ENCODE results near the gene EIF3K.
"Not testable (repeated sequence)": the region's sequence is repeated elsewhere in the genome, so short reads cannot be mapped to it uniquely, and the experiment has no call there.

Gene EIF3K

DNA sequence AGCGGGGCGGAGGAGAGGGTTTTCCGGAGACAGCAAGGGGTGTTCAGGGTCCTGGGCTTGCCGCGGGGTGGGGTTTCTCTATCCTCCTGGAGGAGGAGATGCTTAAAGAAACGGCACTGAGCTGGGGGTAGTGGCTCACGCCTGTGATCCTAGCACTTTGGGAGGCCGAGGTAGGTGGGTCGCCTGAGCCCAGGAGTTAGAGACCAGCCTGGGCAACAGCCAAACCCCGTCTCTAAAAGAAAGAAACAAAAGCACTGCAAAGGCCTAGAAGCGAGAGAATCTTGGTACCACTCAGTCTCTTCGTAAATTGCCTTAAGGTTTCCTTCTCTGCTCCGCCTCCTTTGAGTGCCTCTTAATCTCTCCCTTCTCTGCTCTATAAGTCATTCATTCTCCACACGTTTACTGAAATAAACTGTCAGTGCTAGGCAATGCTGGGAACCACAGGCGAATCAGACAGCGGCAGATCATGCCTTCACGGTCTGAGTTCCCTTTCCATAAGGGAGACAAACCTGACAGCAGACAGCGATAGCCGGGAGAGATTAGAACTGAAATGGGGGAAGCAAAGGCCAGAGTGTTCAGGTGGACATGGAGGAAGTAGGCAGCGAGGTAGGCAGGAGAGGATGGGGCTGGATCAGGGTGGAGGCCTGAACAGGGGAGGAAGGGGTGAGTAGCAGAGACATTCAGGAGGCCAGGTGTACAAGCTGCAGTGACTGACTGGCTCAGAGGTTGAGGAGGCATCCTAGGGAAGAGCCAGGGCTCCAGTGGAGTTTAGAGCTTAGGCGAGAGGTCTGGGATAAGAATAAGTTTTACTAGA, 580 bp downstream of the EIF3K start:
- no peak for DNase-seq

GRCh38 chr19:38624822-38625221, 5.8 kb downstream of the EIF3K start:
- DNase-seq = no peak

DNA sequence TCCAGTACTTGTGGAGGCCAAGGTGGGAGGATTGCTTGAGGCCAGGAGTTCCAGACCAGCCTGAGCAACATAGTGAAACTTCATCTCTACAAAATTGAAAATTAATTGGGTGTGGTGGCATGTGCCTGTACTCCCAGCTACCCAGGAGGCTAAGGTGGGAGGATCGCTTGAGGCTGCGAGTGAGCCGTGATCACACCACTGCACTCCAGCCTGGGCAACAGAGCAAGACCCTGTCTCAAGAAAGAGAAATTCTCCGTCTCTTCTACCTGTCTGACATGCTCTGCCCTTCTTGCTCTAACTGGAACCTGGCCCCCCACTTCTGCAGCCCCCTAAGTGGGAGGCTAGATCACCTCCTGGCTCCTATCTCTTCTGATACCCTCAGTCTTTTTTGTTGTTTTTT, 7.4 kb downstream of the EIF3K start:
- DNase-seq = no peak

DNA sequence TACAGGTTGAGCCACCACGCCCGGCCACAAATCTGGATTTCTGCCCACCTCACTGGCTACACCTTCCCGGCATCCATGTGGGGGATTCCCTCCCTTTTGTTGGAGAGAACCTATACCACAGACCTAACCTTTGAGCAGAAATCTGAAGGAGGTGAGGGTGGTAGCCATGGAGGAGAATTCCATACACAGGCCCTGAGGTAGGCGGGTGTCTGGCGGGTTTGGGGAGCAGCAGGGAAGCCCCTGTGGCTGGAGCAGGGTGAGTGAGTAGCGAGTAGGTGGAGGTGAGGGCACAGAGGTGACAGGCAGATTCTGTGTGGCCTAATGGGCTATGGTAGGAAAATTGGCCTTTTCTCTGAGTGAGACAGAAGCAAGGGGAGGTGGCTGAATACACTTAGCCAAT, 10.6 kb downstream of the EIF3K start:
- DNase-seq = no peak

GRCh38 chr19:38631301-38631700, 12.3 kb downstream of the EIF3K start:
- not testable (repeated sequence) for DNase-seq

DNA sequence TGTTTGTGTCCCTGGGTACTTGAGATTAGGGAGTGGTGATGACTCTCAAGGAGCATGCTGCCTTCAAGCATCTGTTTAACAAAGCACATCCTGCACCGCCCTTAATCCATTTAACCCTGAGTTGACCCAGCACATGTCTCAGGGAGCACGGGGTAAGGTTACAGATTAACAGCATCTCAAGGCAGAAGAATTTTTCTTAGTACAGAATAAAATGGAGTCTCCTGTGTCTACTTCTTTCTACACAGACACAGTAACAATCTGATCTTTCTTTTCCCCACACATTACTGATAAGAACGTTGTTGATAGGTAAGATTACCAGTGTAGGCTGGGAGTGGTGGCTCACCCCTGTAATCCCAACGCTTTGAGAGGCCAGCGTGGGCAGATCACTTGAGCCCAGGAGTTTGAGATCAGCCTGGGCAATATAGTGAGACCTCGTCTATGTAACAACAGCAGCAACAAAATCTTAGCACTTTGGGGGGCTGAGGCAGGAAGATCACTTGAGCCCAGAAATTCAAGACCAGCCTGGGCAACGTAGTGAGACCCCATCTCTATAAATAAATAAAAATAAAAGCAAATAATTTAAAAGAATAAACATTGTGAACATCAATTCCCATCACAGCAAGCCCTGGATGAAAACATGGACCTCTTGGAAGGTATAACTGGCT, 13.0 kb downstream of the EIF3K start:
- DNase-seq = not testable (repeated sequence)

DNA sequence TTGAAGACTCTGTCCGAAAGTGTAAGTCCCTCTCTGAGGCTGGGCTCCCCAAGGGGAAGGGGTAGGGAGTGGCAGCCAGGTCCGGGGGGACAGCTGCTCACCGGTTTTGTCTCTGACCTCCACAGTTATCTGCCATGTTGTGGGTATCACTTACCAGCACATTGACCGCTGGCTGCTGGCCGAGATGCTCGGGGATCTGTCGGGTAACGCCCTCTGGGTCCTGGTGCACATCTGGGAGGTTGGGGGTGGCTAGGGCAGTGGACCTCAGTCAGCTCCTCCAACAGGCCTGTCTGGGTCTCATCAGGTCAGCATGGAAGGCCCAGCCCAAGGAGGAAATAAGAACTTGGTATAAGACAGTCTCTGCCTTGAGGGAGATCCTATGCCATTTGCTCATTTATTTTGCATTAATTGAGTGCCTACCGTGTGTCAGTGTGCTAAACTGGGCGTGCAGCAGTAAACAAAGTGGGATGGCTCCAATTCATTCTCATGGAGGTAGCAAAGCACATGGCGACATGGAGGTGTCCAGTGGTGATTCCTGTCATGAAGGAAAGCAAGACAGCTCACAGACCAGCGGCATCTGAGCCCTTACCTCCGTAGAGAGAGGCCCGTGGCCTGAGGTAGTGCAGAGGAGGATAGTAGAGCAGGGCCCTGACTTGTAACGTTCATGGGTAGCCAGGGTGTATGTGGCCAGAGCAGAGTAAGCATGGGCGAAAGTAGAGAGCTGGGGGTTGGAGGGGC, 13.7 kb downstream of the EIF3K start:
- no peak for DNase-seq

GRCh38 chr19:38634757-38635482, 15.9 kb downstream of the EIF3K start:
- peak; percentile 60 for DNase-seq

- no peak for DNase-seq
Observed at GRCh38 chr19:38635483-38636399, 16.8 kb downstream of the EIF3K start.

- DNase-seq = no peak
Observed at GRCh38 chr19:38638461-38638860, 19.5 kb downstream of the EIF3K start.

GRCh38 chr19:38639679-38640078, 20.7 kb downstream of the EIF3K start:
- no peak for DNase-seq

GRCh38 chr19:38640368-38640767, 21.4 kb downstream of the EIF3K start:
- DNase-seq = no peak

GRCh38 chr19:38642176-38642575, 23.2 kb downstream of the EIF3K start:
- no peak for DNase-seq

DNA sequence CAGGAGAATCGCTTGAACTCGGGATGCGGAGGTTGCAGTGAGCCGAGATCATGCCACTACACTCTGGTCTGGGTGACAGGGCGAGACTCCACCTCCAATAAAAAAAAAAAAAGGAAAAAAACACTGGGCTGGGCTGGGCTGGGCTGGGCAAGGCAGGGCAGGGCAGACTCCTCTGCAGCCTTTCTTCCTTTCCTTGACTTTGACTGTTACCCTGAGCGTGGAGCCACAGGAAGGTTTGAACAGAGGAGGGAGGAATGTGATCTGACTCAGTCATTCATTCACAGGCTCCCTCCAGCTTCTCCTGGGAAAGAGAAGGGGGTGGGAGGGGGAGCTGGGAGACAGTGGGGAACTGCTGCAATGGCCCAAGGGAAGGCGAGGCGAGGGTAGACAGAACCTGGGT, 25.7 kb downstream of the EIF3K start:
- no peak for DNase-seq

DNA sequence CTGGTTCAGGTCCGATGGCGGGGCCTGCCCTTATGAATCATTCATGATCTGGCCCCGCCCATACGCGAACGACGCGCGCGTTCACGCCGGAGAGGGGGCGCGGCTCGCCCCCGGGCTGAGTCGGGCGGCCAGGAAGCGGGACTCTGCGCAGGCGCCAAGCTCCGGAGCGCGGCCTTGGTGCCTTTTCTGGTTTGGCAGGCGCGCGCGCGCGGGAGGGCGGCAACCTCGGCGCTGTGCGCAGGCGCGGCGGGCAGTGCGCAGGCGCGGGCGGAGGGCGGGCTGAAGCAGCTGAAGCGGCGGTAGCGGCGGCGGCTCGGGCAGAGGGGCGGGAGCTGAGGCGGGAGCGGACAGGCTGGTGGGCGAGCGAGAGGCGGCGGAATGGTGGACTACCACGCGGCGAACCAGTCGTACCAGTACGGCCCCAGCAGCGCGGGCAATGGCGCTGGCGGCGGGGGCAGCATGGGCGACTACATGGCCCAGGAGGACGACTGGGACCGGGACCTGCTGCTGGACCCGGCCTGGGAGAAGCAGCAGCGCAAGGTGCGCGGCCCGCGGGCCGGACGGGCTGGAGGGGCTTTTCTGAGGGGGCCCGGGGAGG, 28.5 kb downstream of the EIF3K start, which contains the start of gene ACTN4:
Gene ACTN4 (plus strand): TSS at position 282 of the 598 bp plus-strand sequence. CDS start 97 bp downstream, at position 379.
- DNase-seq = peak; percentile 95

GRCh38 chr19:38647966-38648768, 29.2 kb downstream of the EIF3K start:
- DNase-seq = no peak

DNA sequence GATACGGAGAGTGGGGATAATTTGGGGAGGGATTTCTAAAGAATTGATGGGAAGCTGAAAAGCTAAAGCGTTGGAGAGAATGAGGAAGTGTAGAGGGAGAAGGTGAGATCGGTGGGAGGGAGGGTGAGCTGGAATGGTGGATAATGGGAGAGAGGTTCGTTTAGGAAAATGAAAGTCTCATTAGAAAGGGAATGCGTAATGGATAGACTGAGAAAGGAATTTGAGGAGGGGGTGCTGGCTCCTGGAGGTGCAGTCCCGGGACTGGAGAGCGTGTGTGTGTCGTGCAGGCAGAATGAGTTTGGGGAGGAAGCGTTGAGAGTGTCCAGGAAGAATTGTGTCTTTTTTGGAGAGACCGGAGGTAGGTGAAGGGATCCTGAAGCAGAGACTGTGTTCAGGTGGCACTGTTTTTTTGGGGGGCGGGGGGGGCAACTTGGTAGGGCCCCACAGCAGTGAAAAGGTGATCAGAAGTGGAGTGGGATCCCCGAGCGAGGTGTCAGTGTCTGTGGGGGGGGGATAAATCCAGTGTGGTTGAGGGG, 29.8 kb downstream of the EIF3K start:
- no peak for DNase-seq

DNA sequence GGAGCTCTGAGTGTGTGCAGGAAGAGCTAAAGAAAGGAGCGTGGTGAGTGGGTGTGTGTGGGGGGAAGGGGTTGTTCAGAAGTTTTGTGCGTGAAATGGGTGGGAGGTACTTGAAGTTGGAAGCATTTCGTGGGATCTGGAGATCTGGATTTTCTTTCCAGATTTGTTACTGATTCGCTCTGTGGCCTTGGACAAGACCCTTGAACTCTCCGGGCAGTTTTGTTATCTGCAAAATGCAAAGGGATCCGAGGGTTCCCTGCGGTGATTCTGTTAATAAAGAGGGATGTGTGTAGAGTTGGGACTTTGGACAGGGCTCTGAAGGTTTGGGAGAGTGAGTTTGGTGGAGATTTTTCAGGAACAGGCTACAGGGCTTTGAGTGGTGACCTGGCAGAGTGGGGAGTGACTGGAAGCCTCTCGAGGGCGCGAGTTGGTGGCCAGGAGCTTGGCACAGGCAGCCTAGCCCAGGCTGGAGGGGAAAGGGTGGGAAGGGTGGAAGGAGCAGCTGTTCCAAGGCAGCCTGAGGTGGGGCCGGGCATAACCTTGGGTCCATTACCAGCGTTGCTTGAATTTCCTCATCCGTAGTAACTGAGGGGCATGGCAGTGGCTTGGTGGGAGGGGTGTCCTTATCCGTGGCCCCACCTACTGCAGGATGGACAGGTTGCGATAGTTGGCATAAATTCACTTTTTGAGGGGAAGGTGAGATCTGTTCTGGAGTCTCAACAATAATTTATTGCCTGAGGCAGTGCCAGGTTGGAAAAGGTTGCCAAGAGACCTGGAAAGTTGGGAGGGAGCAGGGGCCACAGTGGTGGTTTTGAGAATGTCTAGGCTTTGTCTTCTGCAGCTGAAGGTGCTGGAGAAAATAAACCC, 30.6 kb downstream of the EIF3K start:
- DNase-seq = no peak

Measured in fibroblast of skin of back (primary cell).